ENCODE data around the gene HAS3.

The HAS3 gene

GRCh38 chr16:69157196-69157595 lies 51.7 kb downstream of the HAS3 start:
- DNase-seq: no peak

GRCh38 chr16:69160192-69160591 lies 54.7 kb downstream of the HAS3 start:
- DNase-seq: no peak

- no peak for DNase-seq
These were observed 60.1 kb downstream of the HAS3 start for GRCh38 chr16:69165584-69165983.

- DNase-seq: no peak
These were observed 60.9 kb downstream of the HAS3 start for GRCh38 chr16:69166221-69166833.

- DNase-seq: no peak
These were observed 61.8 kb downstream of the HAS3 start for GRCh38 chr16:69166946-69167930.
